PC-3 (cell line): ENCODE measurements around the gene ETV5. TPM values are rescaled to one million over a fixed set of nuclear protein-coding genes. Genes with fewer than 3 reads are reported as not detected.

Experiments
- ATAC-seq: fragments of 200-7000 bp; cut with Tn5 transposase; 2 replicates; pipeline ENCODE4 v1.9.1; 2020; ENCODE audit warnings: mild to moderate bottlenecking, moderate library complexity
- BruUV-seq: library from RNA; stranded (reverse); fragments of 400-500 nt; replicated peaks from 2 replicates; lab custom pipeline; 2021; lab: Mats Ljungman, UMichigan
- CTCF ChIA-PET: fragments of 300-600 bp; sonication (Branson Sonifier 250); formaldehyde crosslinking; loops from one replicate; lab custom pipeline; 2022; ENCODE audit warnings: antibody characterized with exemption; lab: Charles Lee
- POLR2A ChIA-PET: fragments of 300-600 bp; sonication (Branson Sonifier 250); formaldehyde crosslinking; loops from one replicate; lab custom pipeline; 2022; ENCODE audit warnings: antibody characterized with exemption; ENCODE audit not compliant: unreplicated experiment; lab: Charles Lee
- DNase-seq: peaks from one replicate; pipeline ENCODE4 v3.0.0-alpha.2; 2015
- H2AFZ ChIP-seq: fragments of 300-600 bp; sonication (generic); 2 replicates; pipeline ENCODE4 v1.6.0; 2016; ENCODE audit warnings: antibody characterized with exemption, low read length
- H3F3A ChIP-seq: fragments of 300-600 bp; sonication (generic); one replicate; pipeline ENCODE4 v1.6.0; 2017; ENCODE audit warnings: antibody characterized with exemption, low read length, control low read depth, mild to moderate bottlenecking; ENCODE audit not compliant: unreplicated experiment
- H3K27ac ChIP-seq: fragments of 300-600 bp; sonication (generic); 2 replicates; pipeline ENCODE4 v1.5.1; 2016; ENCODE audit warnings: mild to moderate bottlenecking, low read length
- H3K27me3 ChIP-seq: fragments of 300-600 bp; sonication (generic); 2 replicates; pipeline ENCODE4 v1.6.1; 2016; ENCODE audit warnings: low read length, mixed read lengths
- H3K36me3 ChIP-seq: fragments of 300-600 bp; sonication (generic); 2 replicates; pipeline ENCODE4 v1.6.1; 2016; ENCODE audit warnings: low read depth, mixed run types, low read length, mixed read lengths
- H3K4me1 ChIP-seq: fragments of 300-600 bp; sonication (generic); 2 replicates; pipeline ENCODE4 v1.5.1; 2016; ENCODE audit warnings: low read length; ENCODE audit not compliant: insufficient read depth
- H3K4me2 ChIP-seq: fragments of 300-600 bp; sonication (generic); 2 replicates; pipeline ENCODE4 v1.6.0; 2016; ENCODE audit warnings: low read length
- H3K4me3 ChIP-seq: fragments of 300-600 bp; sonication (generic); 2 replicates; pipeline ENCODE4 v1.5.1; 2016; ENCODE audit warnings: mild to moderate bottlenecking, low read length, mixed read lengths
- H3K79me2 ChIP-seq: fragments of 300-600 bp; sonication (generic); 2 replicates; pipeline ENCODE4 v1.6.1; 2017; ENCODE audit warnings: low read length, mixed read lengths
- H3K9ac ChIP-seq: fragments of 300-600 bp; sonication (generic); 2 replicates; pipeline ENCODE4 v1.6.0; 2016; ENCODE audit warnings: mild to moderate bottlenecking, low read length
- H3K9me2 ChIP-seq: fragments of 300-600 bp; sonication (generic); replicated peaks from 2 replicates; pipeline ENCODE4 v1.6.1; 2016; ENCODE audit warnings: mixed run types, low read length, mixed read lengths
- H3K9me3 ChIP-seq: fragments of 300-600 bp; sonication (generic); 2 replicates; pipeline ENCODE4 v1.6.1; 2016; ENCODE audit warnings: low read length, mixed read lengths
- H4K20me1 ChIP-seq: fragments of 300-600 bp; sonication (generic); 2 replicates; pipeline ENCODE4 v1.6.1; 2016; ENCODE audit warnings: low read length, mixed read lengths
- EZH2 ChIP-seq: fragments of 300-600 bp; sonication (generic); IDR thresholded peaks from one replicate; pipeline ENCODE4 v1.6.1; 2017; ENCODE audit warnings: antibody characterized with exemption, mild to moderate bottlenecking, low read length; ENCODE audit not compliant: unreplicated experiment
- EZH2phosphoT487 ChIP-seq: fragments of 300-600 bp; sonication (generic); IDR thresholded peaks from 2 replicates; pipeline ENCODE4 v1.6.1; 2018; ENCODE audit warnings: mild to moderate bottlenecking, antibody characterized with exemption, low read length, borderline replicate concordance
- intact Hi-C: fragments of 100-400 bp; cut with micrococcal nuclease; formaldehyde crosslinking; loops from 2 replicates; pipeline ENCODE4 v1.9.0; 2023
- total RNA-seq: library from RNA; depleted of rRNA; stranded (reverse); fragments of >200 nt; gene quantifications from 2 replicates; pipeline ENCODE4 v1.2.3, GENCODE V29; 2014
- TF ChIP-seq, protein P1 (sequence below): fragments of 300-600 bp; sonication (generic); conservative IDR thresholded peaks from 2 replicates; pipeline ENCODE4 v1.5.1; 2017; ENCODE audit warnings: antibody characterized with exemption, low read depth, mild to moderate bottlenecking, low read length

The ETV5 gene
- total RNA-seq, 1 experiment from 2014 or later: 60.6 TPM

DNA sequence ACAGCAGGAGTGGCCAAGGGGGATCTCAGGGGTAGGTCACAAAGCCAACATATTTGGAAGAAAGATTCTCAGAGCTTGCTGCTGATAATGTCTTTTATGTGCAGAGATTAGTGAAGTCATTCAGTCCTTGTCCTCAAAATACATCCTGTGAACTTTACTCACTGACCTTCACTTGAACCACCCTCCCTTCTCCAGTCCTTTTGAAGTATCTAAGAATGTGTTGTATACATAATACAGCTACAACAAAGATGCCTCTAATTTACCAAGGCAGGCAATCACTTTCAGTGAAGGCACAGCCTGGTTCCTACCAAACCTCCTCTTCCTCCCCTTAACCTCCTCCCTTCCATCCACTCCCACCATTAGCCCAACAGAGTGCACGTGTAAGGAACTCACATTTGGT is 38.3 kb downstream of the ETV5 start:
- no peaks in the 10 kb centered on the region for H3K27me3 ChIP-seq
- no peaks in the 10 kb centered on the region for H3K4me1 ChIP-seq
- no peak overlapping the region for H2AFZ ChIP-seq
- ChIA-PET CTCF (no interaction called here), POLR2A (no interaction called here)
- TF ChIP-seq, protein P1, sequence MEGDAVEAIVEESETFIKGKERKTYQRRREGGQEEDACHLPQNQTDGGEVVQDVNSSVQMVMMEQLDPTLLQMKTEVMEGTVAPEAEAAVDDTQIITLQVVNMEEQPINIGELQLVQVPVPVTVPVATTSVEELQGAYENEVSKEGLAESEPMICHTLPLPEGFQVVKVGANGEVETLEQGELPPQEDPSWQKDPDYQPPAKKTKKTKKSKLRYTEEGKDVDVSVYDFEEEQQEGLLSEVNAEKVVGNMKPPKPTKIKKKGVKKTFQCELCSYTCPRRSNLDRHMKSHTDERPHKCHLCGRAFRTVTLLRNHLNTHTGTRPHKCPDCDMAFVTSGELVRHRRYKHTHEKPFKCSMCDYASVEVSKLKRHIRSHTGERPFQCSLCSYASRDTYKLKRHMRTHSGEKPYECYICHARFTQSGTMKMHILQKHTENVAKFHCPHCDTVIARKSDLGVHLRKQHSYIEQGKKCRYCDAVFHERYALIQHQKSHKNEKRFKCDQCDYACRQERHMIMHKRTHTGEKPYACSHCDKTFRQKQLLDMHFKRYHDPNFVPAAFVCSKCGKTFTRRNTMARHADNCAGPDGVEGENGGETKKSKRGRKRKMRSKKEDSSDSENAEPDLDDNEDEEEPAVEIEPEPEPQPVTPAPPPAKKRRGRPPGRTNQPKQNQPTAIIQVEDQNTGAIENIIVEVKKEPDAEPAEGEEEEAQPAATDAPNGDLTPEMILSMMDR: no peak
- TF ChIP-seq EZH2phosphoT487 (no peak), EZH2 (no peak)
- no peaks in the 10 kb centered on the region for H3F3A ChIP-seq
- no TSS peak for BruUV-seq
- H3K9me3 ChIP-seq: peaks cover 3% of the 10 kb centered on the region; the same call in 1 of the 2 replicates
- peaks cover 17% of the 10 kb centered on the region for H3K36me3 ChIP-seq
- intact Hi-C loops: no loop called here
- H3K9me2 ChIP-seq: no peaks in the 10 kb centered on the region
- H3K4me2 ChIP-seq: no peak overlapping the region
- H3K4me3 ChIP-seq: no peak overlapping the region
- no peak overlapping the region for H3K9ac ChIP-seq
- no peaks in the 10 kb centered on the region for H4K20me1 ChIP-seq
- ATAC-seq (no peak), DNase-seq (no peak)
- H3K27ac ChIP-seq: no peak overlapping the region
- H3K79me2 ChIP-seq: no peaks in the 10 kb centered on the region

DNA sequence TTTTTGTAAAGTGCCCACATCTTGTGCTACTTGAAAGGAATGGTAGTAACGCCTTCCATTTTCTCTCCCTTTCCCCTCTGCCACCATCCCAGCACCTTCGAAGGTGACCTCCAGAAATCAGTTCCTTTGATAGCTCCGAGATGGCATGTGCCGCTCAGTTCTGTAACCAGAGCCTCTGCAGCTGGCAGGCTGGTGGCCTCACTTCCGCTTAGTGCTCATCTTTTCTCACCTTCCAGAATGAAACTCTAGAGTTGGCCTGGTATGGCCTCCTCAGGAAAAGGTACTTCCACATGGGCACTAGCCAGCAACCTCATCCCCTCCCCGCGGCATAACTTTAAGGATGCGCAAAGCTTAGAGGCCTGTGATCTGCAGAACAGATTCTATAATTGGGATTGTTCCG is 38.8 kb downstream of the ETV5 start:
- H3K36me3 ChIP-seq: peaks cover 15% of the 10 kb centered on the region
- CTCF ChIA-PET: no interaction called here
- ATAC-seq (no peak), DNase-seq (no peak)
- no peaks in the 10 kb centered on the region for H3K79me2 ChIP-seq
- no peak overlapping the region for H3K9ac ChIP-seq
- BruUV-seq: no TSS peak
- intact Hi-C loops: no loop called here
- no peak overlapping the region for H3K27ac ChIP-seq
- H3K4me3 ChIP-seq: no peak overlapping the region
- H4K20me1 ChIP-seq: no peaks in the 10 kb centered on the region
- H3K9me2 ChIP-seq: no peaks in the 10 kb centered on the region
- H3K4me2 ChIP-seq: no peak overlapping the region
- no peaks in the 10 kb centered on the region for H3K27me3 ChIP-seq
- H3K9me3 ChIP-seq: peaks cover 3% of the 10 kb centered on the region; the same call in 1 of the 2 replicates
- TF ChIP-seq EZH2: no peak
- TF ChIP-seq, protein P1: no peak
- POLR2A ChIA-PET: no interaction called here
- H2AFZ ChIP-seq: no peak overlapping the region
- H3K4me1 ChIP-seq: no peaks in the 10 kb centered on the region
- no peaks in the 10 kb centered on the region for H3F3A ChIP-seq

DNA sequence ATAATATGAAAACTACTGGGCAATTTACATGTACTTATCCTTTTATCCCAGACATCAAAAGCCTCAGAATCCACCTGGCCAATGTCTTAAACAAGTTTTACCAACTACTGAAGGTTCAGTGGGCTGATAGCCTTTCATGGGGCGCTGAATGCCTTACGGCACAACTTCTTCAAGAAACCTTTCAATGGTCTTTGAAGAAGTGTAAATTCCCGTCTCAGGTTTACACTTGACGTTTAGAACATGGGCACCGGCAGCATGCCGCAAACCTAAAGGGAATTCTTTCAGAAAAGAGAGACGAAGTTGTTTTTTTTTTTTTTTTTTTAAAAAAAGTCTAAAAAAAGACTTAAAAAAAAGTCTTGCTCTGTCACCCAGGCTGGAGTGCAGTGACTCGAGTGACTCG is 39.7 kb downstream of the ETV5 start:
- TF ChIP-seq, protein P1: no peak
- TF ChIP-seq EZH2 (no peak), EZH2phosphoT487 (no peak)
- no peaks in the 10 kb centered on the region for H3K27me3 ChIP-seq
- no peak overlapping the region for H2AFZ ChIP-seq
- BruUV-seq: no TSS peak
- ATAC-seq (no peak), DNase-seq (no peak)
- no peak overlapping the region for H3K4me3 ChIP-seq
- ChIA-PET CTCF (no interaction called here), POLR2A (no interaction called here)
- no peaks in the 10 kb centered on the region for H4K20me1 ChIP-seq
- H3K4me2 ChIP-seq: no peak overlapping the region
- H3K36me3 ChIP-seq: peaks cover 15% of the 10 kb centered on the region; the same call in 1 of the 2 replicates
- intact Hi-C loops: no loop called here
- no peaks in the 10 kb centered on the region for H3K4me1 ChIP-seq
- no peak overlapping the region for H3K27ac ChIP-seq
- no peaks in the 10 kb centered on the region for H3K9me2 ChIP-seq
- no peak overlapping the region for H3K9ac ChIP-seq
- H3K9me3 ChIP-seq: no peaks in the 10 kb centered on the region
- H3K79me2 ChIP-seq: no peaks in the 10 kb centered on the region
- H3F3A ChIP-seq: no peaks in the 10 kb centered on the region
